ENCODE results near the gene PPP3CA. TPM values are rescaled to one million over a fixed set of nuclear protein-coding genes. Genes with fewer than 3 reads are reported as not detected.

PPP3CA gene
- total and polyA plus RNA-seq, 3 experiments from 2014 or later = 6.9 to 30.7 (median 30.0) TPM

DNA sequence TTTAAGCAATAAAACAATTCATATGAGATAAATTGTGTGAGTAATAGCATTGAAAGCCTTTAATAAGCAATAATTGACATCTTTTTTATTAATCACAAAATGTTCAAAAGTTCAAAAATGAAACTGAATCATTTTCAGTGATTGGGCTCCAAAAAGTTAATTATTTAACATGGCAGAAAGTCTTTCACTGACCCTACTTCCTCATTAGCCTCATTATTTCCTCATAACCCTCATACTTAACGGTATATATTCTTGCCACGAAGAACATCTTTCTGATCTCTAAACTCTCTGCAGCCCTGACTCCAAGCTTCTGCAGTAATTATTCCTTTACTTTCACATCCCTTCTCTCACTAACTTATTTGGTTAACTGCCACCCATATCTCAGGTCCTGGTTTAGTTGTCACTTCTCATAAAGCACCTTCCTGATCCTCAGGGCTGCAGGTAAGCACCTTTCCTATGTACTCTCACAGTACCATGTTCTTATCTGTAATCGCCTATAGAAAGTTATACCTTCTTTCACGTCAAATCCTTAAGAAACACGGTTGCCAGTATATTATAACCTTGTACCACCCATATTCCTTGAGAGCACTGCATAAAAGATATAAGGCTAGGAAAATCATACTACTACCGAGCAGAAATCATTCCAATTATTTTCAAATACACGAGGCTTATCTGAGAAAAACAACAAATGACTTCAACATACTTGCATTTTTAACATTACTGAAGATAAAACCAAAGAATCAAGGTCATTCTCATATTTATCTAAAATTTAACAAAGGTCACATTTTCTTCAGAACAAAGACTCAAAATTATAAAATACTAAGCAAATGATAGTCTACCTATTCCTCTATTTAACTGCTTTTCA is 72.2 kb downstream of the PPP3CA start:
- POLR2A ChIA-PET = no interaction called here

DNA sequence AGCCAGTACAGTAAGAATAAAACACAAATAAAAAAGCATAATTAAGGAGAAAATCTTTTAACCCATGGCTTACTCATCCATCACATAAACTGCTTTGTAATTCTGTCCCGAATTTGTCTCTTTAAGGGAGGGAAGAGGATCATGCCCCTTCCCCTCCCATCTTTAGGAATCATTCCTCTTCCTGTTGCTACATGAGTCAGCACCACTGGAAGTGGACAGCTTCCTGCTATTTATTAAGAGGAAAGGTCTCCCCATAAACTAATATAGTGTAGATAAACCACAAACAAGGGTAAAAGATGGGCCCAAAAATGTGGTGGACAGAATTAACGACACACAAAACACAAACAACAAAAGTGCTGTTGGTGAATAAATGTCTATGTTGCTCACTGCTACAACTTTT is 75.8 kb downstream of the PPP3CA start:
- H3K4me3 ChIP-seq (ENCODE audit: low read length) = no peak overlapping the region
- no peaks in the 10 kb centered on the region for H3K9me3 ChIP-seq (ENCODE audit: low read length)
- Mint-ChIP-seq H3K27ac (no peak overlapping the region), H3K27me3 (no peaks in the 10 kb centered on the region), H3K9me3 (no peaks in the 10 kb centered on the region), H3K36me3 (peaks cover 0 to 1% (median 0%) of the 10 kb centered on the region in 3 donors), H3K4me3 (no peak overlapping the region), H3K4me1 (peaks cover 52 to 73% (median 64%) of the 10 kb centered on the region in 3 donors)
- H3K36me3 ChIP-seq (ENCODE audit: insufficient read depth, low read length) = no peaks in the 10 kb centered on the region
- no peaks in the 10 kb centered on the region for H3K4me1 ChIP-seq (ENCODE audit: insufficient read depth, low read length)
- CTCF ChIA-PET = no interaction called here
- DNase-seq = no peak
- POLR2A ChIA-PET = no interaction called here
- H3K27ac ChIP-seq (ENCODE audit: low read depth, low read length) = no peak overlapping the region
- H3K27me3 ChIP-seq (ENCODE audit: insufficient read depth, low read length, poor library complexity, severe bottlenecking) = no peaks in the 10 kb centered on the region

More for the DNA sequence above, 72.2 kb downstream of the PPP3CA start:
- Histone ChIP-seq H3K9me3 (ENCODE audit: low read length) (no peaks in the 10 kb centered on the region), H3K27me3 (ENCODE audit: insufficient read depth, low read length, poor library complexity, severe bottlenecking) (no peaks in the 10 kb centered on the region), H3K36me3 (ENCODE audit: insufficient read depth, low read length) (no peaks in the 10 kb centered on the region), H3K4me1 (ENCODE audit: insufficient read depth, low read length) (no peaks in the 10 kb centered on the region), H3K4me3 (ENCODE audit: low read length) (no peak overlapping the region), H3K27ac (ENCODE audit: low read depth, low read length) (no peak overlapping the region)
- DNase-seq = no peak
- no peak overlapping the region for H3K4me3 Mint-ChIP-seq
- peaks cover 0 to 2% (median 0%) of the 10 kb centered on the region in 3 donors for H3K36me3 Mint-ChIP-seq
- CTCF ChIA-PET = no interaction called here
- no peaks in the 10 kb centered on the region for H3K27me3 Mint-ChIP-seq
- peaks cover 48 to 76% (median 61%) of the 10 kb centered on the region in 3 donors for H3K4me1 Mint-ChIP-seq
- peak overlapping the region in 1 of 8 donors; percentile 61 for H3K27ac Mint-ChIP-seq
- no peaks in the 10 kb centered on the region for H3K9me3 Mint-ChIP-seq

- POLR2A ChIA-PET = interaction anchor here (0.6 kb wide), 1 partner anchor 9 kb away, joined by 3 read pairs; no protein-coding TSS in a partner anchor
- peaks cover 50 to 72% (median 59%) of the 10 kb centered on the region in 3 donors for H3K4me1 Mint-ChIP-seq
- CTCF ChIA-PET = interaction anchor here (1.2 to 1.3 kb wide), 2 partner anchors 10 to 21 kb away, joined by 3 read pairs; no protein-coding TSS in a partner anchor
- H3K27ac Mint-ChIP-seq = no peak overlapping the region
- H3K9me3 Mint-ChIP-seq = no peaks in the 10 kb centered on the region
- no peaks in the 10 kb centered on the region for H3K9me3 ChIP-seq (ENCODE audit: low read length)
- no peak for DNase-seq
- no peaks in the 10 kb centered on the region for H3K36me3 ChIP-seq (ENCODE audit: insufficient read depth, low read length)
- no peak overlapping the region for H3K27ac ChIP-seq (ENCODE audit: low read depth, low read length)
- H3K4me3 ChIP-seq (ENCODE audit: low read length) = no peak overlapping the region
- H3K27me3 Mint-ChIP-seq = no peaks in the 10 kb centered on the region
- H3K36me3 Mint-ChIP-seq = no peaks in the 10 kb centered on the region
- no peaks in the 10 kb centered on the region for H3K27me3 ChIP-seq (ENCODE audit: insufficient read depth, low read length, poor library complexity, severe bottlenecking)
- no peaks in the 10 kb centered on the region for H3K4me1 ChIP-seq (ENCODE audit: insufficient read depth, low read length)
- H3K4me3 Mint-ChIP-seq = no peak overlapping the region
Observed at GRCh38 chr4:101269682-101270081, 77.6 kb downstream of the PPP3CA start.

- no peaks in the 10 kb centered on the region for H3K27me3 Mint-ChIP-seq
- DNase-seq = no peak
- no peak overlapping the region for H3K4me3 ChIP-seq (ENCODE audit: low read length)
- peaks cover 51 to 77% (median 77%) of the 10 kb centered on the region in 3 donors for H3K4me1 Mint-ChIP-seq
- no peak overlapping the region for H3K27ac ChIP-seq (ENCODE audit: low read depth, low read length)
- H3K9me3 ChIP-seq (ENCODE audit: low read length) = no peaks in the 10 kb centered on the region
- no peaks in the 10 kb centered on the region for H3K27me3 ChIP-seq (ENCODE audit: insufficient read depth, low read length, poor library complexity, severe bottlenecking)
- no peak overlapping the region for H3K27ac Mint-ChIP-seq
- no peaks in the 10 kb centered on the region for H3K9me3 Mint-ChIP-seq
- CTCF ChIA-PET = no interaction called here
- POLR2A ChIA-PET = no interaction called here
- H3K36me3 Mint-ChIP-seq = no peaks in the 10 kb centered on the region
- no peaks in the 10 kb centered on the region for H3K4me1 ChIP-seq (ENCODE audit: insufficient read depth, low read length)
- no peak overlapping the region for H3K4me3 Mint-ChIP-seq
- no peaks in the 10 kb centered on the region for H3K36me3 ChIP-seq (ENCODE audit: insufficient read depth, low read length)
Observed at GRCh38 chr4:101265816-101266172, 81.5 kb downstream of the PPP3CA start.

GRCh38 chr4:101264993-101265815 is 82.1 kb downstream of the PPP3CA start:
- Mint-ChIP-seq H3K27ac (no peak overlapping the region), H3K9me3 (no peaks in the 10 kb centered on the region), H3K4me1 (peaks cover 55 to 80% (median 79%) of the 10 kb centered on the region in 3 donors), H3K4me3 (no peak overlapping the region), H3K36me3 (no peaks in the 10 kb centered on the region), H3K27me3 (no peaks in the 10 kb centered on the region)
- Histone ChIP-seq H3K36me3 (ENCODE audit: insufficient read depth, low read length) (no peaks in the 10 kb centered on the region), H3K27ac (ENCODE audit: low read depth, low read length) (no peak overlapping the region), H3K4me1 (ENCODE audit: insufficient read depth, low read length) (no peaks in the 10 kb centered on the region), H3K9me3 (ENCODE audit: low read length) (no peaks in the 10 kb centered on the region), H3K4me3 (ENCODE audit: low read length) (no peak overlapping the region), H3K27me3 (ENCODE audit: insufficient read depth, low read length, poor library complexity, severe bottlenecking) (no peaks in the 10 kb centered on the region)
- DNase-seq = no peak
- ChIA-PET POLR2A (no interaction called here), CTCF (no interaction called here)

DNA sequence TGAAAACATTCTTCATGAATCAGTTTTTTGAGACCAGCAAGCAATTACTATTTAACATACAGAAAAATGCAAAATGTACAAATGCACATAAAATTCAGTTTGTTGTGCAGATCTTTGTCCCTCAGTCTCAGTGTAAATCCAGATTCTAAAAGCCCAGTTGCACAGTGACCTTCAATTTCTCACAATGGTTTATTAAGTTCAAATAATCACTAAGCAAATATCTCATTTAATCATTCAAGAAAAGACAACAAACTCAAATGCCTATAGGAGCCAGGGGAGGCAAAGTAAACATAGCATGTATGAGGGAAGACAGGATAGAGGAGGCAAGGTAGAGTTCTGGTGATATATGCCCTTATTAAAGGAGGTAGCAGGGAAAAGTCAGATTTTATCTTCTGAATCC is 82.8 kb downstream of the PPP3CA start:
- no peak overlapping the region for H3K4me3 Mint-ChIP-seq
- H3K4me1 Mint-ChIP-seq = peaks cover 54 to 80% (median 79%) of the 10 kb centered on the region in 3 donors
- no peak overlapping the region for H3K27ac ChIP-seq (ENCODE audit: low read depth, low read length)
- no peaks in the 10 kb centered on the region for H3K4me1 ChIP-seq (ENCODE audit: insufficient read depth, low read length)
- H3K36me3 ChIP-seq (ENCODE audit: insufficient read depth, low read length) = no peaks in the 10 kb centered on the region
- no peaks in the 10 kb centered on the region for H3K27me3 ChIP-seq (ENCODE audit: insufficient read depth, low read length, poor library complexity, severe bottlenecking)
- no peak for DNase-seq
- H3K27ac Mint-ChIP-seq = no peak overlapping the region
- no peaks in the 10 kb centered on the region for H3K36me3 Mint-ChIP-seq
- ChIA-PET CTCF (no interaction called here), POLR2A (no interaction called here)
- H3K9me3 ChIP-seq (ENCODE audit: low read length) = no peaks in the 10 kb centered on the region
- H3K27me3 Mint-ChIP-seq = no peaks in the 10 kb centered on the region
- H3K4me3 ChIP-seq (ENCODE audit: low read length) = no peak overlapping the region
- H3K9me3 Mint-ChIP-seq = no peaks in the 10 kb centered on the region

- H3K27ac Mint-ChIP-seq = no peak overlapping the region
- peaks cover 61 to 86% (median 83%) of the 10 kb centered on the region in 3 donors for H3K4me1 Mint-ChIP-seq
- H3K4me3 ChIP-seq (ENCODE audit: low read length) = no peak overlapping the region
- H3K9me3 Mint-ChIP-seq = no peaks in the 10 kb centered on the region
- POLR2A ChIA-PET = no interaction called here
- H3K4me3 Mint-ChIP-seq = no peak overlapping the region
- peaks cover 13% of the 10 kb centered on the region for H3K4me1 ChIP-seq (ENCODE audit: insufficient read depth, low read length)
- CTCF ChIA-PET = no interaction called here
- H3K9me3 ChIP-seq (ENCODE audit: low read length) = no peaks in the 10 kb centered on the region
- no peak for DNase-seq
- no peaks in the 10 kb centered on the region for H3K36me3 Mint-ChIP-seq
- H3K36me3 ChIP-seq (ENCODE audit: insufficient read depth, low read length) = no peaks in the 10 kb centered on the region
- H3K27ac ChIP-seq (ENCODE audit: low read depth, low read length) = no peak overlapping the region
- H3K27me3 ChIP-seq (ENCODE audit: insufficient read depth, low read length, poor library complexity, severe bottlenecking) = no peaks in the 10 kb centered on the region
- no peaks in the 10 kb centered on the region for H3K27me3 Mint-ChIP-seq
Observed at GRCh38 chr4:101262683-101263082, 84.6 kb downstream of the PPP3CA start.

GRCh38 chr4:101259876-101260275 is 87.5 kb downstream of the PPP3CA start:
- H3K36me3 Mint-ChIP-seq = no peaks in the 10 kb centered on the region
- CTCF ChIA-PET = no interaction called here
- no peaks in the 10 kb centered on the region for H3K27me3 Mint-ChIP-seq
- Histone ChIP-seq H3K36me3 (ENCODE audit: insufficient read depth, low read length) (no peaks in the 10 kb centered on the region), H3K27ac (ENCODE audit: low read depth, low read length) (no peak overlapping the region), H3K4me1 (ENCODE audit: insufficient read depth, low read length) (peaks cover 18% of the 10 kb centered on the region), H3K4me3 (ENCODE audit: low read length) (no peak overlapping the region), H3K27me3 (ENCODE audit: insufficient read depth, low read length, poor library complexity, severe bottlenecking) (no peaks in the 10 kb centered on the region), H3K9me3 (ENCODE audit: low read length) (no peaks in the 10 kb centered on the region)
- H3K4me3 Mint-ChIP-seq = peak overlapping the region in 1 of 7 donors; percentile 3
- POLR2A ChIA-PET = no interaction called here
- no peak overlapping the region for H3K27ac Mint-ChIP-seq
- peaks cover 57 to 86% (median 82%) of the 10 kb centered on the region in 3 donors for H3K4me1 Mint-ChIP-seq
- no peaks in the 10 kb centered on the region for H3K9me3 Mint-ChIP-seq
- DNase-seq = no peak
